Kidney glomerular epithelial cell (primary cell): ENCODE measurements around the gene CEP72.
A peak's percentile ranks its signal among the peaks of the same experiment; 100 is the strongest.
"Not testable (repeated sequence)": the region's sequence is repeated elsewhere in the genome, so short reads cannot be mapped to it uniquely, and the experiment has no call there.

Experiments used
- DNase-seq: peaks from one replicate; lab custom pipeline; 2025; lab: John Stamatoyannopoulos, UW

Gene CEP72, protein sequence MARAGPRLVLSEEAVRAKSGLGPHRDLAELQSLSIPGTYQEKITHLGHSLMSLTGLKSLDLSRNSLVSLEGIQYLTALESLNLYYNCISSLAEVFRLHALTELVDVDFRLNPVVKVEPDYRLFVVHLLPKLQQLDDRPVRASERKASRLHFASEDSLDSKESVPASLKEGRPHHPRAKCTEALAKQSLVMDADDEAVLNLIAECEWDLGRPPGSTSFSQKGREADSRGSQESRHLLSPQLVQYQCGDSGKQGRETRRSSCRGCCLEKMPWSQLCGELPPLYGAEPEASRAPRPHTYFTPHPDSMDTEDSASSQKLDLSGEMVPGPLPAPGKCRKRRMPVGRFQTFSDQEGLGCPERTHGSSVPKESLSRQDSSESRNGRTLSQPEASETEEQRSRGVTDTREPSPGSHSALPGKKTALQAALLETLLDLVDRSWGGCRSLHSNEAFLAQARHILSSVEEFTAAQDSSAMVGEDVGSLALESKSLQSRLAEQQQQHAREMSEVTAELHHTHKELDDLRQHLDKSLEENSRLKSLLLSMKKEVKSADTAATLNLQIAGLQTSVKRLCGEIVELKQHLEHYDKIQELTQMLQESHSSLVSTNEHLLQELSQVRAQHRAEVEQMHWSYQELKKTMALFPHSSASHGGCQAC

DNA sequence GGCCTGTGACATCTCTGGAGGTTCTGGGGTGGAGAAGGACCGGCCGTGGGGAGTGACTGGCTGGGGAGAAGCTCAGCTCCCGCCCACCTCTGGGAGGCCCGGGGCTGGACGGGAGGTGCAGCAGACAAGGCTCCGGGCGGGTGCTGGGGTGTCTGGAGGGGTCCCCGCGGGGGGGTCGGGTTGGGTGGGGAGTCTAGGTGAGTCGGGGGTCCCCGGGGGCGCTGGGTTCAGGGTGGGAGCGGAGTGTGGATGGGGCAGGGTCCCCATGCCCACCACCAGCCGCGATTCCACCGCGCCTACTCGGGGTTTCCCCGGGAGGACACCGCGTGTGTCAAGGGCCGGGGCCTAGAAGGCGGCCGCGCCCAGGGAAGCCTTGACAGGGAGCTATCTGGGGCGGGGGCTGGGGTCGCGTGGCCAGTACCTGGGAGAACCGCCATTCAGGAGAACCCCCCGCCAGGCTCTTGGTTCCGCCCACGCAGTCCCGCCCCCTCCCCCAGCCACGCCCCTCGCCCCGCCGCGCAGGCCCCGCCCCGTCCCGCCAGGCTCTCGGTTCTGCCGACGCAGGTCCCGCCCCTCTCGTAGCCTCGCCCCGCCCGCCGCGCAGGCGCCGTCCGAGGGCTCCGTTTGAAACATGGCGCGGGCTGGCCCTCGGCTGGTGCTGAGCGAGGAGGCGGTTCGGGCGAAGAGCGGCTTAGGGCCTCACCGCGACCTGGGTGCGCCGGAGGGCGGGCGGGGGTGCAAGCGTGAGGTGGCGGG is at the start of gene CEP72:
TSS of gene CEP72 (plus strand) at position 610 of the 756 bp plus-strand sequence. CDS start at position 632, 22 bp downstream.
- DNase-seq: peak; percentile 67

DNA sequence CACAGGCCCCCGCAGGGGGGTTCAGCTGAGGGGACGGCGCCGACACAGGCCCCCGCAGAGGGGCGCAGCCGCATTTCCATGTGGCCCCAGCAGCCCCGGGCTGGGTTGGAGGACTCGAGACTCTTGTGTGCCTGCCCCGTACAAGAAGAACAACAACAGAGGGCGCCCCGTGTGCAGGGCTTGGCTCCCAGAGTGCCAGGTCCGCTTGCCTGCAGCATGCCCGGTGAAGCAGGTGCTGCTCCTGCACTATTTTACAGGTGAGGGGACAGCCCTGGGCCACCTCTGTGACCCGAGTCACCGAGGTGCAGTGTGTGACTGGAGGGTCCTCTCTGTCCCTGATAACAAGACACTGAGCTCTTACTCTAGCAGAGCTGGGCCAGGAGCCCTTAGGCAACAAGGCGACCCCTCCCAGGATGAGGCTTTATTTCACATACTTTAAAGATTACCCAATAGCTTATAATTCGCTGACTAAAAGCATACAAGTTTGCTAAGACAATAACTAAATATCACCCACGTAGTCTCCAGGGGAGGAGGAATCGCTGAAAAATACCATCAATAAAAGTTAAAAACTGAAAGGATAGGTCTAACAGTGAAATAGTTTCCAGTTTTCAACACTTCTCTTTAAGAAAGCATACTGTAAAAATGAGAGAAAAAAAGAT is 46.2 kb upstream of the CEP72 start:
- no peak for DNase-seq

DNA sequence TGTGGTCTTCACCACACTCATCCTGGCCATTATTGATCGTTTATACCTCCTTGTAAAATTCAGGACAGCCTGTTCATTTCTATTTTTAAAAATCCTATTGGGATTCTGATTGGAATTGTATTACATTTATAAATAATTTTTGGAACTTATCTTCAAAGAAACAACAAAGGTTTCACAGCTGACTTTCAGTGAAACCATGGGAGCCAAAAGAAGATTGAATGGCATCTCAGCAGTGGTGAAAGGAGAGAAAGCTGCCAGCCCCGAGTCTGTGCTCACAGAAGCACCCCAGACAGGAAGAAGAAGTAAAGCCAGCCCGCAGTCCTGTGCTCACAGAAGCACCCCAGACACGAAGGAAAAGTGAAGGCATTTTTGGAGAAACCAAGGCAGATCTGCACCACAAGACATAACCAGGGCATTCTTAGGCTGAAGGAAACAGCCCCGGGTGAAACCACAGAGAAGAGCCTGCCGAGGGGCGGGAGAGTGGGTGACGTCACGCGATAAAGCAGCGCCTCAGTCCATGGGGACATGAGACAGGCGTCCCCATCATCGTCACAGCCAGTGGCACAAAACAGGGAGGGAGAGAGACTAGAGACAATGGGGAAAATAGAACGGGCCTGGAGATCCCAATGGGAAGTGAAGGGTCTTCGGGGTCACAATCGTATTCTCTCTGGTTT is 45.4 kb upstream of the CEP72 start:
- DNase-seq: no peak

- DNase-seq: no peak
Measured at GRCh38 chr5:567664-568060, 44.5 kb upstream of the CEP72 start.

DNA sequence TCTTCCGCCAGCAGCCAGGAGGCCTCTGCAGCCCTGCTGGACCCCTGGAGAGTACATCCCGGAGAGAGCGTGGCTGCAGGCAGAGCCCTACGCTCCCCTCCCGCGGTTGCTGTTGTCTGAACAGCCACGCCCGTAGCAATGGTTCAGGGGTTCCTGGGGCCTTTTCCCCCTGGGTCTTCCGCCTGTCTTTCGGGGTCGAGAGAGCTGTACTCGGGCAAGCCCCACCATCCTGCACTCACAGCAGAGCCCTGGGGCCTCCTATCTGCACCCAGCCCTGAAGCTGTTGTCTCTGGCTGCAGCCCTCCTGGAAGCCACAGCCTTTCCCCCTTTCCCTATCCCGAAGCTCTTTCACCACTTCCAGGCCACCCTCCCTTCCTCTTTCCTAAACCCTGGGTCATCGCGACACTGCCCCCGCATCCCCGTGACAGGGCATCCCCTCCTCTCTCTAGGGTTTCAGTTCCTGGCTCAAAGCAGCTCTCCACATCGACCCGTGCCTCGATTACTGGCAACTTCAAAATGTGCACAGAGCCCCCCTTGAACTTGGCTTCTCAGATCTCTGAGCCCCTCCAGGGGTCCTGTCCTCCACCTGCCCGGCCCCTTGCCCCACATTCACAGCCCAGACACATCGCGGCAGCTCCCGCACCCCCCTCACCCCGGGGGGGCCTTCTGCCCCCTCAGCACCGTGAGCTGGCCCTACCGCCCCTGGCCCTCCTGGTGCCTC is 43.9 kb upstream of the CEP72 start:
- DNase-seq: no peak

DNA sequence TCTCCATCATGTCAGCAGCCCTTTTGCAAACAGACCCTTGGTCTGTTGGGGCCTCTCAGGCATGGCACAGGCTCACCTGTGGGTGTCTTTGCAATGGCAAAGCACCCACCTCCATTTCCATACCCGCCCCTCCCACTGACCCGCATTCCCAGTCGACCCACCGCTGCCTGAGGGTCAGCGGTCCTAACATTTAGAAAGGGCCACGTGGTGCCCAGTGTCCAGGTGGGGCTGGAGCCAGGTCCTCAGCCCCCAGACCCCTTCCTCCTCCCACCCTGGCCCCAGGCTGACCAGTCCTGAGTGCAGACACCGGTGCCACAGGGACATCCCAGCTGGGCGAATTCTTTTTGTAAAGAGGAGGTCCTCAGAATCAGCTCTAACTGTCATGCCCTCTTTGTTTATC is 43.3 kb upstream of the CEP72 start:
- DNase-seq: no peak

- DNase-seq: no peak
Measured at GRCh38 chr5:569358-569867, 42.7 kb upstream of the CEP72 start.

DNA sequence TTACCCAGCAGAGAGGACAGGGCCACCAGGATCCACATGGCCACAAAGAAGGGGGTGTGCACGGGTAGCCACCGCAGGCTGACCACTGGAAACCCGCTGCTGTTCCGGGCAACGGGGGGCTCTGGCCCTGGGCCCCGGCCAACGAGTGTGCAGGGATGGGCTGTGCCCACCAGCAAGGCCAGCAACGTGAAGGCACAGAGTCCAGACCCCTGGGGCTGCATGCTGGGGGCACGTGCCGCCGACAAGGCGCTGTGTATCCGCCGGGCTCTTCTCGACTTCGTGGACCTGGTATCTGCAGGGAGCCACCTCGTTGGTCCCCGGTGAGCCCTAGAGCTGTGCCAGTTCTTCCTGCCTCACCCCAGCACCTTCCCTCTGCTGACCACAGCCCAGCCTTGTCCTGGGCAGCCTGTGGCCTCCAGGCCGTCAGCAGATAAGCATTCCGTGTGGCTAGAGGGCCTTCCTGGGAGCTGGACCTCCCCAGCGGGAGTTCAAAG is 42.2 kb upstream of the CEP72 start:
- no peak for DNase-seq

DNA sequence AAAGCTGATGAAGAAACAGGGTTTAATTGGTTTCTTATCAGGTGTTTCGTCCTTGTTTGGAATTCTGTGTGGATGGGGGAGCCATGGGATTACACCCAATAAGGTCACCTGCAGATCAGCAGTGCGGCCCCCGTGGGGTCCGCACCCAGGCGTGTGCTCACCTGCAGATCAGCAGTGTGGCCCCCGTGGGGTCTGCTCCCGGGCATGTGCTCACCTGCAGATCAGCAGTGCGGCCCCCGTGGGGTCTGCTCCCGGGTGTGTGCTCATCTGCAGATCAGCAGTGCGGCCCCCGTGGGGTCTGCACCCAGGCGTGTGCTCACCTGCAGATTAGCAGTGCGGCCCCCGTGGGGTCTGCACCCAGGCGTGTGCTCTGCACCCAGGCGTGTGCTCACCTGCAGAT is 41.7 kb upstream of the CEP72 start:
- no peak for DNase-seq

- DNase-seq: no peak
Measured at GRCh38 chr5:570886-571285, 41.3 kb upstream of the CEP72 start.

DNA sequence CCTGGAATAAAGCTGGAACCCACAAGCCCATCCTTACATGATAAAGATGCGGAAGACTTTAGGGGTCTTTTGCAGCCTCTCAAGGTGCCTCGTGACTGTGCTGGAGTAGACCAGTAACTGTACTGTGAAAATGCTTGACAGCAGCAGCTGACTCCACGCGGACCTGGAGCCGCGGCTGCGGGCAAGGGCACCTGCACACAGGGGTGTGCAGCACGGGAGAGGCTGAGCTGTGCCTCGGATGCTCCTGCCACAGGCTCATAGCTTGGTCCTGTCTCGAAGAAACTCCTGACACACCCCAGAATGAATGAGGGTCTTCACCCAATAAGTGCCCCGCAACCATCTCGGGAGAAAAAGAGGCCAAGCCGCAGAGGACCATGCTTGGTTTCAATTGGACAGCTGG is 40.3 kb upstream of the CEP72 start:
- no peak for DNase-seq

DNA sequence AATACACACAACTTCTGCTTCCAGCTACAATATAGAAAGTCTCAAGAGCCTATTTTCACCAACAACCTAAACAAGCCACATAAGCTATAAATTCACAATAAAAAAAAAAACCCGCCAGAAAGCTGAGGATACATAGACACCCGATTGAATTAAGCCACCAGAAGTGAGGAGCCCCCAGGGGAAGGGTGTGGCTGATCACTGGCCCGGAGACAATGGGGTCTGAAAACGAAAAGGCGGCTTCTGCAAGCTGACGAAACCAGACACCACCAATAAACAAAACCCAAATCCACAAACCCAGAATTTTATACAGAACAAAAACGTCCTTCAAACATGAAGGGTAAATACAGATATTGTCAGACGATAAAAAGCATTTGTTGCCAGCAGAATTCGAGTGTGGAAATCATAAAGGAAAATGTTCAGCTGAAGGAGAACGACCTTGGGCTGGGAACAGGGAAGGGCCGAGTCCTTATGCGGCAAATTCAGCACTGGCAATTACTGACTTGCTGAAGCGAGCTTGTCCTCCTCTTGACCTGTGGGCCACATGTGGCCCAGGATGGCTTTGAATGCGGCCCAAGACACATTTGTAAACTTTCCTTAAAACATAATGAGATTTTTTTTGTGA is 39.6 kb upstream of the CEP72 start:
- DNase-seq: no peak

GRCh38 chr5:573206-573605 is 38.9 kb upstream of the CEP72 start:
- no peak for DNase-seq

DNA sequence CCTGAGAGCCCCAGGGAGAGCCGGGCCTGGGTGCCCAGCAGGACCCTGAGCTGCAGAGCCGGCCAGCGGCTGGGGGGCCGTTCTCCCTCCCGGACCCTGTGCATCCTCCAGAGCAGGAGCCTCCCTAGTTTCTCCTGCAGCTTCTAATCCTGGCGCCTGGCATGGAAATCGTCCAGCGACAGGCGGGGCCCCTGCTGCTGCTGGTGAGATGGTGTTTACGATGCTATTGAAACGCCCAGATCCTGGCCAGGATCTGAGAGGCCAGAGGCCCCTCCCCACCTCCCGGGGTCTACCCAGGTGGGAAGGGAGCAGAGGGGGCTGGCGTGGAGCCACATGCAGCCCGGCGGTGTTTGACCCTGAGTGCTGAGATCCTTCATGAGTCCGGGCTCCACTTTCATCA is 38.2 kb upstream of the CEP72 start:
- no peak for DNase-seq

GRCh38 chr5:574906-575305 is 37.2 kb upstream of the CEP72 start:
- no peak for DNase-seq

DNA sequence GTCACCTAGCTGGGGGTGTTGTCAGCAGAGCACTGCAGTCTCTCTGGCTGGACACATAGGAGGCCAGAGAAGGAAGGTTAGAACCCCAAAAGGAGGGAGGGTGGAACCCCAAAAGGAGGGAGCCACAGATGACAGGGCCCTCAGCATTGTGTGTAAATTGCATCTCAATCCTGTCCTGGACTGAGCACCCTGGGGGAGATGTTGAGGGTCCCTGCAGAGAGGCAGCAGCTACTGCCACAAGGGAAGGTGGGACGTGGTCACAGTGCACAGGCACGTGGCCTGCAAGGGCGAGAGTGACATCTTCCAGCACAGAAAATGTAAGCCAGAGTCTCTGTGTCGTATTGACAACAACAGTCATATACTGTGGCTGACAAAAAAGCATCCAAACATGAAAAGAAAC is 36.5 kb upstream of the CEP72 start:
- DNase-seq: no peak

GRCh38 chr5:577214-577613 is 34.9 kb upstream of the CEP72 start:
- not testable (repeated sequence) for DNase-seq

DNA sequence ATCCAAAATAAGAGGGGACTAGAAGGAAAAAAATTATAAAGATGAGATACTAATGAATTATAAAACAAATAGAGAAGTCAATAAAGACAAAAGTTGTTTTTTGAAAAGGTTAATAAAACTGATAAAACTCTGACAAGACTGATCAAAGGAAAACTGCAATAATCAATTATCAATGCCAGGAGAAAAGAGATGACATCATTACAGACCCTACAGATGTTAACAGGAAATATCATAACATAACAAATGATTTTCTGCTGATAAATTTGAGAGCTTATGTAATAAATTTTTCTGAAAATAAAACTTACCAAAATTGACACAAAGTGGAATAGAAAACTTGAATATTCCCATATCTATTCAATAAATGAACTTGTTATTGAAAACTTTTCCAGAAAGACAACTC is 34.3 kb upstream of the CEP72 start:
- no peak for DNase-seq

DNA sequence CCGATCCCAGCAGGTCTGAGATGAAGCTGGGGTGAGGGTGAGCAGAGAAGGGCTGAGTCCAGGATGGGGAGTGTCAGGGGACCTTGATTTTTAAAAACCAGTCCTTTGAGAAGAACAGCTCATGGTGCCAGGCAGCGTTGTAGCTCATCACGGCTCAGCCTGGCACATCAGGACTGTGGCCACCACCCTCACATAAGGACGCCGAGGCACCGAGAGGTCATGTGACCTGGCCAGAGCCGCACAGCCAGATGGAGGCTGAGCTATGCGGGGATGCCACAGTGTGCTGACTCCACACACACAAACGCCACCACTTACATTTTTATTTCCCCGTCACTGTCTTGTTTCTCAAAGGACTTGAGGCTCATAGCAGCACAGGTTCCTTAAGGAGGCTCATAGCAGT is 32.9 kb upstream of the CEP72 start:
- DNase-seq: no peak

GRCh38 chr5:579746-580366 is 32.3 kb upstream of the CEP72 start:
- DNase-seq: no peak
